Measurements from ENCODE around the gene PACRG. TPM values are rescaled to one million over a fixed set of nuclear protein-coding genes. Genes with fewer than 3 reads are reported as not detected.

Gene PACRG
- total RNA-seq, 1 donor from 2014 or later, result 2.4 TPM

GRCh38 chr6:163132050-163132750 lies 404.4 kb downstream of the PACRG start:
- H3K36me3 Mint-ChIP-seq (ENCODE audit: insufficient read depth), result no peaks in the 10 kb centered on the region
- no peaks in the 10 kb centered on the region for H3K9me3 Mint-ChIP-seq (ENCODE audit: low read depth)
- no peaks in the 10 kb centered on the region for H3K4me1 Mint-ChIP-seq (ENCODE audit: low read depth)
- no peak overlapping the region for H3K4me3 Mint-ChIP-seq (ENCODE audit: low read depth)
- H3K27me3 Mint-ChIP-seq, result no peaks in the 10 kb centered on the region
- no peak for DNase-seq (ENCODE audit: low spot score, unreplicated experiment)
- H3K27ac Mint-ChIP-seq, result no peak overlapping the region
- TF ChIP-seq, protein P1, sequence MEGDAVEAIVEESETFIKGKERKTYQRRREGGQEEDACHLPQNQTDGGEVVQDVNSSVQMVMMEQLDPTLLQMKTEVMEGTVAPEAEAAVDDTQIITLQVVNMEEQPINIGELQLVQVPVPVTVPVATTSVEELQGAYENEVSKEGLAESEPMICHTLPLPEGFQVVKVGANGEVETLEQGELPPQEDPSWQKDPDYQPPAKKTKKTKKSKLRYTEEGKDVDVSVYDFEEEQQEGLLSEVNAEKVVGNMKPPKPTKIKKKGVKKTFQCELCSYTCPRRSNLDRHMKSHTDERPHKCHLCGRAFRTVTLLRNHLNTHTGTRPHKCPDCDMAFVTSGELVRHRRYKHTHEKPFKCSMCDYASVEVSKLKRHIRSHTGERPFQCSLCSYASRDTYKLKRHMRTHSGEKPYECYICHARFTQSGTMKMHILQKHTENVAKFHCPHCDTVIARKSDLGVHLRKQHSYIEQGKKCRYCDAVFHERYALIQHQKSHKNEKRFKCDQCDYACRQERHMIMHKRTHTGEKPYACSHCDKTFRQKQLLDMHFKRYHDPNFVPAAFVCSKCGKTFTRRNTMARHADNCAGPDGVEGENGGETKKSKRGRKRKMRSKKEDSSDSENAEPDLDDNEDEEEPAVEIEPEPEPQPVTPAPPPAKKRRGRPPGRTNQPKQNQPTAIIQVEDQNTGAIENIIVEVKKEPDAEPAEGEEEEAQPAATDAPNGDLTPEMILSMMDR (IDR thresholded peaks at IDR 0.05; ENCODE audit: unreplicated experiment), result no peak

GRCh38 chr6:163133017-163133416 lies 405.2 kb downstream of the PACRG start:
- H3K27me3 Mint-ChIP-seq, result no peaks in the 10 kb centered on the region
- H3K4me3 Mint-ChIP-seq (ENCODE audit: low read depth), result no peak overlapping the region
- no peaks in the 10 kb centered on the region for H3K4me1 Mint-ChIP-seq (ENCODE audit: low read depth)
- TF ChIP-seq, protein P1 (IDR thresholded peaks at IDR 0.05; ENCODE audit: unreplicated experiment), result no peak
- DNase-seq (ENCODE audit: low spot score, unreplicated experiment), result no peak
- no peaks in the 10 kb centered on the region for H3K36me3 Mint-ChIP-seq (ENCODE audit: insufficient read depth)
- no peak overlapping the region for H3K27ac Mint-ChIP-seq
- no peaks in the 10 kb centered on the region for H3K9me3 Mint-ChIP-seq (ENCODE audit: low read depth)

GRCh38 chr6:163133691-163134090 lies 405.9 kb downstream of the PACRG start:
- no peak overlapping the region for H3K27ac Mint-ChIP-seq
- no peaks in the 10 kb centered on the region for H3K36me3 Mint-ChIP-seq (ENCODE audit: insufficient read depth)
- no peaks in the 10 kb centered on the region for H3K27me3 Mint-ChIP-seq
- no peak overlapping the region for H3K4me3 Mint-ChIP-seq (ENCODE audit: low read depth)
- no peak for DNase-seq (ENCODE audit: low spot score, unreplicated experiment)
- TF ChIP-seq, protein P1 (IDR thresholded peaks at IDR 0.05; ENCODE audit: unreplicated experiment), result no peak
- no peaks in the 10 kb centered on the region for H3K4me1 Mint-ChIP-seq (ENCODE audit: low read depth)
- no peaks in the 10 kb centered on the region for H3K9me3 Mint-ChIP-seq (ENCODE audit: low read depth)

GRCh38 chr6:163136681-163137397 lies 409.1 kb downstream of the PACRG start:
- Mint-ChIP-seq H3K4me3 (ENCODE audit: low read depth) (no peak overlapping the region), H3K27ac (no peak overlapping the region), H3K4me1 (ENCODE audit: low read depth) (no peaks in the 10 kb centered on the region), H3K27me3 (no peaks in the 10 kb centered on the region), H3K36me3 (ENCODE audit: insufficient read depth) (no peaks in the 10 kb centered on the region), H3K9me3 (ENCODE audit: low read depth) (no peaks in the 10 kb centered on the region)
- no peak for DNase-seq (ENCODE audit: low spot score, unreplicated experiment)
- TF ChIP-seq, protein P1 (IDR thresholded peaks at IDR 0.05; ENCODE audit: unreplicated experiment), result no peak

- Mint-ChIP-seq H3K36me3 (ENCODE audit: insufficient read depth) (no peaks in the 10 kb centered on the region), H3K4me1 (ENCODE audit: low read depth) (no peaks in the 10 kb centered on the region), H3K27ac (no peak overlapping the region), H3K4me3 (ENCODE audit: low read depth) (no peak overlapping the region), H3K27me3 (no peaks in the 10 kb centered on the region), H3K9me3 (ENCODE audit: low read depth) (no peaks in the 10 kb centered on the region)
- no peak for DNase-seq (ENCODE audit: low spot score, unreplicated experiment)
- TF ChIP-seq, protein P1 (IDR thresholded peaks at IDR 0.05; ENCODE audit: unreplicated experiment), result no peak
Observed at GRCh38 chr6:163137398-163137881, 409.7 kb downstream of the PACRG start.

Measured in progenitor cell of endocrine pancreas (in vitro differentiated cells).